GM12864 (cell line): ENCODE results near the gene PKP4.
"Not testable (repeated sequence)": the region's sequence is repeated elsewhere in the genome, so short reads cannot be mapped to it uniquely, and the experiment has no call there.

Experiments
- DNase-seq: peaks from one replicate; pipeline ENCODE4 v3.0.0-alpha.2; 2011; ENCODE audit warnings: low read depth
- H3K4me3 ChIP-seq: 2 replicates; pipeline ENCODE4 v1.5.1; 2011; ENCODE audit warnings: mild to moderate bottlenecking, low read depth, low read length, control low read depth
- TF ChIP-seq, protein P1 (sequence below): IDR thresholded peaks from 2 replicates; pipeline ENCODE4 v1.5.1; 2011; ENCODE audit warnings: low read depth, mild to moderate bottlenecking, moderate library complexity, low read length, control low read depth, inconsistent platforms; ENCODE audit errors: missing control alignments

PKP4 gene

DNA sequence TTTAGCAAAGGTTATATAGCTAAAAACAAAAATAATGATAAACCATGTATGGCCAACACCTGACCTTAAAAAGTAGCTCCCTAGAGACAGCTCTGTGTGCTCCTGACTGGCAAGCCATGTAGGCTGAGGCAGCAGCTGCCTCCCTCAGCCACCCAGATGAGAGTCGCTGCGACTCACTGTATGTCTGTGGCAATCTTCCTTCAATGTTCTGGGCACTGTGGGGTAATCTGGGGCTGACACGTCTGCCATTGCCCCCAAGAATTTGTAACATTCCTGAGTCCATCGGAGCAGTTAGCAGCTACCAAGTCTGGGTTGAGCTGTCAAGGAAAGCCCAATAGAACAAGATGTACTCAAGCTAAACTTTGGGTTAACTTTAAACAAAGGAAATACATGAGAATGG is 232.0 kb downstream of the PKP4 start:
- no peak overlapping the region for H3K4me3 ChIP-seq
- TF ChIP-seq, protein P1, sequence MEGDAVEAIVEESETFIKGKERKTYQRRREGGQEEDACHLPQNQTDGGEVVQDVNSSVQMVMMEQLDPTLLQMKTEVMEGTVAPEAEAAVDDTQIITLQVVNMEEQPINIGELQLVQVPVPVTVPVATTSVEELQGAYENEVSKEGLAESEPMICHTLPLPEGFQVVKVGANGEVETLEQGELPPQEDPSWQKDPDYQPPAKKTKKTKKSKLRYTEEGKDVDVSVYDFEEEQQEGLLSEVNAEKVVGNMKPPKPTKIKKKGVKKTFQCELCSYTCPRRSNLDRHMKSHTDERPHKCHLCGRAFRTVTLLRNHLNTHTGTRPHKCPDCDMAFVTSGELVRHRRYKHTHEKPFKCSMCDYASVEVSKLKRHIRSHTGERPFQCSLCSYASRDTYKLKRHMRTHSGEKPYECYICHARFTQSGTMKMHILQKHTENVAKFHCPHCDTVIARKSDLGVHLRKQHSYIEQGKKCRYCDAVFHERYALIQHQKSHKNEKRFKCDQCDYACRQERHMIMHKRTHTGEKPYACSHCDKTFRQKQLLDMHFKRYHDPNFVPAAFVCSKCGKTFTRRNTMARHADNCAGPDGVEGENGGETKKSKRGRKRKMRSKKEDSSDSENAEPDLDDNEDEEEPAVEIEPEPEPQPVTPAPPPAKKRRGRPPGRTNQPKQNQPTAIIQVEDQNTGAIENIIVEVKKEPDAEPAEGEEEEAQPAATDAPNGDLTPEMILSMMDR: no peak
- no peak for DNase-seq

DNA sequence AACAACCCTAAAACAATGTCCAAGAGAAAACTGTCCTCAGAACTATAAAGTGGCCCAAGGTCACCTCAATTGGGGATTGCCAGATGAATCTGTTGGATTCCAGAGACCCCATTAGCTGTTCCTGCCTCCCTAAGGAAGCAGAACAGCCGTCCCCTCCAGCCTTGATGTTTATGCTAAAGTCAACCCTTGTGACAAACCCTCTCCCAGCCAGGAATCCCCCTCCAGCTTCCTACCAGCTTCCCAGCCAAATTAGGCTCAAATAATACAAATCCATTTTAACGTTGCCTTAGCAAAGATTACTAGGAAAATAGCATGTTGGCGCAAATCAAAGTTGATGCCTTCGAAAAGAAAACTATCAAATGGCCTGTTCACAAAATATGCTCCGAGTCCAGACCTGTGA is 232.6 kb downstream of the PKP4 start:
- H3K4me3 ChIP-seq: no peak overlapping the region
- no peak for DNase-seq
- TF ChIP-seq, protein P1: no peak

DNA sequence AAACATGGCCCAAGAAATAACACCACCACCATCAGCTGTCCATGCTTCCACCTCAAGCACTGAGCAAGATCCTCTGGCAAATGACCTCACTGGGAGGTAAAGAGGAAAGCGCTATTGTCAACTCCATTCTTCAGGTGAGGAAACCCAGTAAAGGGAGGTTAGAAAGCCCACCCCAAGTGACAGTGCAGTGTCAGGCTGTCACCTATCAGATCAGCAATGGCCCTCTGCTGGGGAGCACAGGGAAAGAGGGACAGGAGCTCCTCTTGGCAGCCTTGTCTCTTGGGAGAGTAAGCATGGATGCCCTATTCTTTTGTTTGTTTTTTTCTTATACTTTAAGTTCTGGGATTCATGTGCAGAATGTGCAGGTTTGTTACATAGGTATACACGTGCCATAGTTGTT is 234.1 kb downstream of the PKP4 start:
- no peak overlapping the region for H3K4me3 ChIP-seq
- no peak for DNase-seq
- TF ChIP-seq, protein P1: no peak

DNA sequence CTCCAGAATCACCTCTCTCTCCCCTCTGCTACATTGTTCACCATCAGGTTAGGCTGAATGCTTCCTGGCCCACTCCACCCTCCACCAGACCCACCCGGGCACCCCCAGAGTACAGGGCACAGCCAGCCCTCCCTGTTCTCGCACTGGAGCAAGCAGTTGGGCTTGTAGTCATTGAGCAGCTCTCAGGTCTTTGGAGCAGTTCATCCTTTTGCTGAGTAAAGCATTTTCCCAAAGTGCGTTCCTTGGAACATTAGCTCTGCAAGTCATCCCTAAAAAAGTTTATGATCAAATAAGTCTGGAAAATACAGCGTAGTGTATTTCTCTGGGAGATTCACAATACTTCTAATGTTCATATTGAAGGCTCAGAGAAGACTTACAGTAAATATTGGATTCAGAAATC is 234.9 kb downstream of the PKP4 start:
- no peak overlapping the region for H3K4me3 ChIP-seq
- TF ChIP-seq, protein P1: no peak
- DNase-seq: no peak

DNA sequence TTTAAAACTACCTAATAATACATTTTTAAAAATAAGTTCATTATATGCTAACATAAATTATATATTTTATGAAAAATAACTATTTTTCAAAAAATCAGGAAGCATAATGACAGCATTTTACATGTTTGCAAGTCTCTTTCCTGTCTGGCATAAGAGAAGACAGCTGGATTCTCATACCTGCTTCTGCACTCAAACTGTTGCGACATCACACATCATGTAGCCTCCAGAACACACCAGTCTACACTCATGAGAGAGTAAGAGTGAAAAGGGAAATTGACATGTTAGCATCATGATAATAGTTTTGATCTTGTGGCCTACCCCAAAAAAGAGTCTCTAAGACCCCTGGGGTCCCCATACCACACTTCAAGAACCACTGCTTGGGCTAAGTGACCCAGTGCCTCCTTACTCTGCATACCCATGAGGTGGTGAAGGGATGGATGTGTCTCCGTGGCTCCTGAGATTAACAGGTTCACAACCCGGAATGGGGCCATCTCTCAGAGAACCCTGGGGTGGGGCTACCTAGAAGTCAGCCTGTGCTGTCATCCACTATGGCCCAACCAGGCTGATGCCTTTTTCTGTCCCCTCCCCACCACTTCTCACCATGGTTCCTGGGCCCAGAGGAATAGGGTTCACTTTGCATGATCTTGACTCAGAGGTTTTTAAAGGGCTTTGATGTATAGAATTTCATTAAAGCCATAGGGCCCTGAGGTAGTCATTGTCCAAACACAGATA is 235.8 kb downstream of the PKP4 start:
- DNase-seq: no peak

DNA sequence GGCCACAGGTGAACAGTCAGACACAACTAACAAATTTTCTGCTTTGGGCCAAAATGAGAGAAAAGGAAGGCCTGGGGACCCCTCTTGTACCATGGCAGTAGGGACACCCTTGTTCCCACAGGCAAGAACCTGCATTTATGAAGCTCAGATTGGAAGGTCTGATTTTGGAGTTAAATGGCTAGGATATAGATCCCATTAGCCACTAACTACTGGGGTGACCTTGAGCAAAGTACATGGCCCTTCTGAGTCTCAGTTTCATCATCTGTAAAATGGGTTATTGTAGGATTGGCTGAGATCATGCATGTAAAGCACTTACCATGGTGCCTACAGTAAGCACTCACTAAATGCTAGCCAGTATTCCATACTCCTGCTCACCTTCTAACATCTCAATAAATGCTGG is 236.7 kb downstream of the PKP4 start:
- TF ChIP-seq, protein P1: no peak
- no peak for DNase-seq
- H3K4me3 ChIP-seq: no peak overlapping the region

More for the DNA sequence above, 235.8 kb downstream of the PKP4 start:
- H3K4me3 ChIP-seq: no peak overlapping the region
- TF ChIP-seq, protein P1: no peak

DNA sequence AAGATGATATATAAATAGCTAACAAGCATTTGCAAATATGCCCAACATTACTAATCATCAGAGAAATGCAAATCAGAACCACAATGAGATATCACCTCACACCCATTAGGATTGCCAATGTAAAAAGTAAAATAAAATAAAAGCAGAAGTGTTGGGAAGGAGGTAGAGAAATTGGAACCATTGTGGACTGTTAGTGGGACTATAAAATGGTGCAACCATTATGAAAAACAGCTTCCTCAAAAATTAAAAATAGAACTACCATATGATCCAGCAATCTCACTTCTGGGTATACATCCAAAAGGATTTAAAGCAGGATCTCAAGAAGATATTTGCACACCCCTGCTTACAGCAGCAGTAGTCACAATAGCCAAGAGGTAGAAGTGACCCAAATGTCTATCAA is 238.6 kb downstream of the PKP4 start:
- TF ChIP-seq, protein P1: no peak
- DNase-seq: no peak
- no peak overlapping the region for H3K4me3 ChIP-seq

DNA sequence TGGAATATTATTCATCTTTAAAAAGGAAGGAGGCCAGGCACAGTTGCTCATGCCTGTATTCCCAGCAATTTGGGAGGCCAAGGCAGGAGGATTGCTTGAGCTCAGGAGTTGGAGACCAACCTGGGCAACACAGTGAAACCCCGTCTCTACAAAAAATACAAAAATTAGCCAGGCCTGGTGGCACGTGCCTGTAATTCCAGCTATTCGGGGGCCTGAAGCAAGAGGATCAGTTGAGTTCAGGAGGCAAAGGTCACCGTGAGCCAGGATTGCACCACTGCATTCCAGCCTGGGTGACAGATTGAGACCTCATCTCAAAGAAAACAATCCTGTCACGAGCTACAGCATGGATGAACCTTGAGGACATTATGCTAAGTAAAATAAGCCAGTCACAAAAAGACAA is 239.0 kb downstream of the PKP4 start:
- not testable (repeated sequence) for DNase-seq, H3K4me3 ChIP-seq
